OCI-LY7 (cell line): ENCODE results near the gene ZNF185. TPM values are rescaled to one million over a fixed set of nuclear protein-coding genes. Genes with fewer than 3 reads are reported as not detected.

Experiments used
- BruUV-seq: library from RNA; stranded (reverse); fragments of 400-500 nt; replicated peaks from 2 replicates; lab custom pipeline; 2021; lab: Mats Ljungman, UMichigan
- CTCF ChIA-PET: fragments of 300-600 bp; sonication (Branson Sonifier 250); formaldehyde crosslinking; loops from one replicate; lab custom pipeline; 2022; ENCODE audit warnings: antibody characterized with exemption; ENCODE audit not compliant: unreplicated experiment; lab: Charles Lee
- POLR2A ChIA-PET: fragments of 300-600 bp; sonication (Branson Sonifier 250); formaldehyde crosslinking; loops from one replicate; lab custom pipeline; 2022; ENCODE audit warnings: antibody characterized with exemption; lab: Charles Lee
- DNase-seq: peaks from one replicate; pipeline ENCODE4 v3.0.0-alpha.2; 2015; ENCODE audit warnings: low spot score
- H2AFZ ChIP-seq: fragments of 200-600 bp; sonication (generic), shearing (Covaris generic); 2 replicates; pipeline ENCODE4 v1.6.1; 2014; ENCODE audit warnings: mild to moderate bottlenecking, antibody characterized with exemption, low read length, moderate library complexity
- H3K27ac ChIP-seq: fragments of 200-600 bp; sonication (generic); 2 replicates; pipeline ENCODE4 v1.5.1; 2014; ENCODE audit warnings: mixed run types, low read depth, mild to moderate bottlenecking, moderate library complexity, low read length, inconsistent platforms; ENCODE audit not compliant: poor library complexity, severe bottlenecking
- H3K36me3 ChIP-seq: fragments of 200-600 bp; sonication (generic); 2 replicates; pipeline ENCODE4 v1.6.1; 2014; ENCODE audit warnings: mild to moderate bottlenecking, antibody characterized with exemption, low read length, moderate library complexity, mixed read lengths; ENCODE audit not compliant: insufficient read depth
- H3K4me1 ChIP-seq: fragments of 200-600 bp; sonication (generic); 2 replicates; pipeline ENCODE4 v1.5.1; 2014; ENCODE audit warnings: mild to moderate bottlenecking, low read length; ENCODE audit not compliant: insufficient read depth, poor library complexity, severe bottlenecking
- H3K4me2 ChIP-seq: fragments of 200-600 bp; sonication (generic); 2 replicates; pipeline ENCODE4 v1.6.1; 2014; ENCODE audit warnings: mild to moderate bottlenecking, low read length
- H3K4me3 ChIP-seq: fragments of 200-600 bp; sonication (generic); 2 replicates; pipeline ENCODE4 v1.5.1; 2014; ENCODE audit warnings: mild to moderate bottlenecking, low read depth, low read length; ENCODE audit not compliant: poor library complexity, severe bottlenecking
- H3K79me2 ChIP-seq: fragments of 200-600 bp; sonication (generic); 2 replicates; pipeline ENCODE4 v1.6.1; 2016; ENCODE audit warnings: low read depth, mild to moderate bottlenecking, low read length, moderate library complexity, mixed read lengths; ENCODE audit not compliant: insufficient read depth
- H3K9me2 ChIP-seq: fragments of 200-600 bp; sonication (generic); 2 replicates; pipeline ENCODE4 v1.6.1; 2016; ENCODE audit warnings: mild to moderate bottlenecking, low read length, mixed read lengths; ENCODE audit not compliant: insufficient read depth
- H3K9me3 ChIP-seq: fragments of 200-600 bp; sonication (generic); 2 replicates; pipeline ENCODE4 v1.6.1; 2014; ENCODE audit warnings: mild to moderate bottlenecking, mixed run types, low read length, mixed read lengths
- H4K20me1 ChIP-seq: fragments of 200-600 bp; sonication (generic); 2 replicates; pipeline ENCODE4 v1.6.1; 2014; ENCODE audit warnings: mild to moderate bottlenecking, antibody characterized with exemption, low read length, moderate library complexity, mixed read lengths; ENCODE audit not compliant: insufficient read depth
- CTCF ChIP-seq: fragments of 200-600 bp; sonication (generic); conservative IDR thresholded peaks from 2 replicates; pipeline ENCODE4 v1.5.1; 2014; ENCODE audit warnings: mild to moderate bottlenecking, antibody characterized with exemption, low read length, moderate library complexity, mixed read lengths
- EZH2phosphoT487 ChIP-seq: fragments of 200-600 bp; sonication (generic); IDR thresholded peaks from 2 replicates; pipeline ENCODE4 v1.6.1; 2018; ENCODE audit warnings: low read depth, borderline replicate concordance, mild to moderate bottlenecking, mixed run types, antibody characterized with exemption, low read length, moderate library complexity, mixed read lengths
- intact Hi-C: fragments of 100-400 bp; cut with micrococcal nuclease; formaldehyde crosslinking; loops from one replicate; pipeline ENCODE4 v1.10.0; 2022; ENCODE audit not compliant: unreplicated experiment
- total RNA-seq, 2 experiments: library from RNA; depleted of rRNA in 1 of 2; stranded (reverse); fragments of >200 nt in 1 of 2; shearing (Covaris generic) in 1 of 2; gene quantifications; 2 replicates each; pipeline ENCODE4 v1.2.3, GENCODE V29; 2014 to 2022

The ZNF185 gene
- total RNA-seq, 2 experiments from 2014 or later = 0.73 to 21.3 TPM

DNA sequence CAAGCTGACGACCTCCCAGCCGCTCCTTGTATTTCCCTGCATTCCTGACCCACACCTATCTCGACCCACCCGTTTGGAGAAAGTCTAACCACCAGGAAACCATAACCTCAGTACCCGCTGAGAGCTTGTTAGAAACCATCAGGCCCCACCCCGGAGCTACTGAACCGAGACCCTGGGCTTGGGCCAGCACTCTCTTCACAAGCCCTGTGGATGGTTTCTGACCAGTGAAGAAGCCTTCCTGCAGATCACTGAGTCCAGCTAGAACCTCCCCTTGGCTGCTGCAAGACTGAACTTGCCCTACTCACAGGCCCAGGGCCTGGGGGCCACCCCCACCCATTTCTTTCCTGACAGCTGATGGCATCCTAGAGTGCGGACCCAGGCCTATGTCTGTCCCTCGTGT is 26.6 kb upstream of the ZNF185 start:
- ChIA-PET POLR2A (no interaction called here), CTCF (no interaction called here)
- Histone ChIP-seq H3K36me3 (peaks cover 5% of the 10 kb centered on the region; the same call in 1 of the 2 replicates), H3K79me2 (no peaks in the 10 kb centered on the region), H3K27ac (no peak overlapping the region), H3K4me3 (no peak overlapping the region), H3K4me1 (no peaks in the 10 kb centered on the region), H4K20me1 (no peaks in the 10 kb centered on the region), H3K9me2 (no peaks in the 10 kb centered on the region), H3K9me3 (no peaks in the 10 kb centered on the region), H3K4me2 (no peak overlapping the region), H2AFZ (no peak overlapping the region)
- DNase-seq = no peak
- BruUV-seq = no TSS peak
- intact Hi-C loops = no loop called here
- TF ChIP-seq CTCF (no peak), EZH2phosphoT487 (no peak)

DNA sequence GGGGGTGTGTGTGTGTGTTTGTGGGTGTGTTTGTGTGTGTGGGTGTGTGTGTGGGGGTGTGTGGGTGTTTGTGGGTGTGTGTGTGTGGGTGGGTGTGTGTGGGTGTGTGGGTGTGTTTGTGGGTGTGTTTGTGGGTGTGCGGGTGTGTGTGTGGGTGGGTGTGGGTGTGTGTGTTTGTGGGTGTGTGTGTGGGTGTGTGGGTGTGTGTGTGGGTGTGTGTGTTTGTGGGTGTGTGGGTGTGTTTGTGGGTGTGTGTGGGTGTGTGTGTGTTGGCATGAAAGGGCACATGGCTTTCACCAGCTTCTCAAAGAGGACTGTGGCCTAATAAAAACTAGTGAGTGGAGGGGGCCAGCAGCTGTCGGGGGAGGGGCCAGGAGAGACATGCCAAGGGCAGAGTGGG is 25.3 kb upstream of the ZNF185 start:
- Histone ChIP-seq H3K4me3 (no peak overlapping the region), H3K27ac (no peak overlapping the region), H4K20me1 (no peaks in the 10 kb centered on the region), H3K36me3 (peaks cover 5% of the 10 kb centered on the region; the same call in 1 of the 2 replicates), H3K9me2 (no peaks in the 10 kb centered on the region), H3K4me1 (no peaks in the 10 kb centered on the region), H3K79me2 (no peaks in the 10 kb centered on the region), H2AFZ (no peak overlapping the region), H3K9me3 (no peaks in the 10 kb centered on the region), H3K4me2 (no peak overlapping the region)
- no peak for DNase-seq
- BruUV-seq = no TSS peak
- intact Hi-C loops = no loop called here
- ChIA-PET CTCF (no interaction called here), POLR2A (interaction anchor here (1.5 kb wide), 1 partner anchor 12 kb away, joined by 4 read pairs; no protein-coding TSS in a partner anchor)
- no peak for TF ChIP-seq EZH2phosphoT487
- no peak for TF ChIP-seq CTCF

GRCh38 chrX:152873361-152873760 is 24.5 kb upstream of the ZNF185 start:
- no peak overlapping the region for H3K27ac ChIP-seq
- POLR2A ChIA-PET = interaction anchor here (1.5 kb wide), 1 partner anchor 11 kb away, joined by 4 read pairs; no protein-coding TSS in a partner anchor
- intact Hi-C loops = no loop called here
- no peaks in the 10 kb centered on the region for H3K9me3 ChIP-seq
- H4K20me1 ChIP-seq = no peaks in the 10 kb centered on the region
- CTCF ChIA-PET = no interaction called here
- H3K4me3 ChIP-seq = no peak overlapping the region
- no TSS peak for BruUV-seq
- H3K9me2 ChIP-seq = no peaks in the 10 kb centered on the region
- H3K4me1 ChIP-seq = no peaks in the 10 kb centered on the region
- H3K79me2 ChIP-seq = no peaks in the 10 kb centered on the region
- H3K4me2 ChIP-seq = no peak overlapping the region
- no peak for DNase-seq
- peaks cover 5% of the 10 kb centered on the region; the same call in 1 of the 2 replicates for H3K36me3 ChIP-seq
- TF ChIP-seq EZH2phosphoT487 (no peak), CTCF (no peak)
- H2AFZ ChIP-seq = no peak overlapping the region
